Measurements from ENCODE around the gene SLA2.
"Not testable (repeated sequence)": the region's sequence is repeated elsewhere in the genome, so short reads cannot be mapped to it uniquely, and the experiment has no call there.

SLA2 gene

GRCh38 chr20:36645353-36645752 lies 643 bp downstream of the SLA2 start:
- DNase-seq (ENCODE audit: low read depth, low spot score) = no peak

GRCh38 chr20:36644706-36645095 lies 1.3 kb downstream of the SLA2 start:
- DNase-seq (ENCODE audit: low read depth, low spot score) = no peak

- DNase-seq (ENCODE audit: low read depth, low spot score) = no peak
Measured at GRCh38 chr20:36644032-36644705, 1.8 kb downstream of the SLA2 start.

GRCh38 chr20:36642136-36642535 lies 3.9 kb downstream of the SLA2 start:
- DNase-seq (ENCODE audit: low read depth, low spot score) = no peak

DNA sequence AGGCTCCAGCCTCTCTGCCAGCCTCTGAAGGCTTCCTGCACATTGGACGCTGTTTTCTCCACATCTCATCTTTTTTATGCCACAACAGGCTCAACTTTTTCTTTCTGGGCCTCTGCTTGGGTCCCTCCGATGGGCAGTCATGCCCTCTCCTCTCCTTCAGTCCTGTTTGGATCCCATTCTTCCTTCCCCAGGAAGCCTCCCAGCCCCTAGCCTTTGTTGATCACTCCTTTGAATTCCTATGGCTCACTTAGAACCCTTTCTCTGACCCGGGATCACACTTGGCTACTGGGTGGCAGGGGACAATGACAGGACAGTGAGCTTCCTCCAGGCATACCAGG lies 4.5 kb downstream of the SLA2 start:
- DNase-seq (ENCODE audit: low read depth, low spot score) = no peak

DNA sequence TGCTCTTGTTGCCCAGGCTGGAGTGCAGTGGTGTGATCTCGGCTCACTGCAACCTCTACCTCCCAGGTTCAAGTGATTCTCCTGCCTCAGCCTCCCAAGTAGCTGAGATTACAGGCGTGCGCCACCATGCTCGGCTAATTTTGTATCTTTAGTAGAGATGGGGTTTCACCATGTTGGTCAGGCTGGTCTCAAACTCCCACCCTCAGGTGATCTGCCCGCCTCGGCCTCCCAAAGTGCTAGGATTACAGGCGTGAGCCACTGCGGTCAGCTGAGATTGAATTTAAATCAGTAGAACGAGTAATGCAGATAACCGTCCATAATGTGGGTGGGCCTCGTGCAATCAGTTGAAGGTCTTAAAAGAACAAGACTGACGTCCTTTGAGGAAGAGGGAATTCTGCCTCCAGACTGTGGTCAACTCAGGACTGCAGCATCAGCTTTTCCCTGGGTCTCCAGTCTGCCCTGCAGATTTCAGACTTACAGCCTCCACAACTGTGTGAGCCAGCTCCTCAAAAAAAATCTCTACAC lies 7.1 kb downstream of the SLA2 start:
- DNase-seq (ENCODE audit: low read depth, low spot score) = not testable (repeated sequence)

DNA sequence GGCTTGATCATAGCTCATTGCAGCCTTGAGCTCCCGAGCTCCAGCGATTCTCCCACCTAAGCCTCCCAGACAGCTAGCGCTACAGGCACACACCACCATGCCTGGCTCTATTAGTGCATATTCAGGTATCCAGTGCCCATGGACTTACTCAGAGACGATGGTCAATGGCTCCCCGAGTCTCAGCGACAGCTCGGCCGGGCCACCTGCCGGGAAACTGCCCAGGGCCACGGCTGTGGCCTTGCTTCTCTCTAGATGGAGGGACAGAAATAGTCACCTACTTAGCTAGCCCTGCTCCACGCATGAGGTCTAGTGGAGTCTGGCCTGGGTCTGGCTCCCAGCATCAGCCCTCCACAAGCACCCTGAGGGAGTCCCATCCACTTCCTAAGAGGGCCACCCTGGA lies 11.7 kb downstream of the SLA2 start:
- no peak for DNase-seq (ENCODE audit: low read depth, low spot score)

- no peak for DNase-seq (ENCODE audit: low read depth, low spot score)
Measured at GRCh38 chr20:36633285-36633772, 12.7 kb downstream of the SLA2 start.

DNA sequence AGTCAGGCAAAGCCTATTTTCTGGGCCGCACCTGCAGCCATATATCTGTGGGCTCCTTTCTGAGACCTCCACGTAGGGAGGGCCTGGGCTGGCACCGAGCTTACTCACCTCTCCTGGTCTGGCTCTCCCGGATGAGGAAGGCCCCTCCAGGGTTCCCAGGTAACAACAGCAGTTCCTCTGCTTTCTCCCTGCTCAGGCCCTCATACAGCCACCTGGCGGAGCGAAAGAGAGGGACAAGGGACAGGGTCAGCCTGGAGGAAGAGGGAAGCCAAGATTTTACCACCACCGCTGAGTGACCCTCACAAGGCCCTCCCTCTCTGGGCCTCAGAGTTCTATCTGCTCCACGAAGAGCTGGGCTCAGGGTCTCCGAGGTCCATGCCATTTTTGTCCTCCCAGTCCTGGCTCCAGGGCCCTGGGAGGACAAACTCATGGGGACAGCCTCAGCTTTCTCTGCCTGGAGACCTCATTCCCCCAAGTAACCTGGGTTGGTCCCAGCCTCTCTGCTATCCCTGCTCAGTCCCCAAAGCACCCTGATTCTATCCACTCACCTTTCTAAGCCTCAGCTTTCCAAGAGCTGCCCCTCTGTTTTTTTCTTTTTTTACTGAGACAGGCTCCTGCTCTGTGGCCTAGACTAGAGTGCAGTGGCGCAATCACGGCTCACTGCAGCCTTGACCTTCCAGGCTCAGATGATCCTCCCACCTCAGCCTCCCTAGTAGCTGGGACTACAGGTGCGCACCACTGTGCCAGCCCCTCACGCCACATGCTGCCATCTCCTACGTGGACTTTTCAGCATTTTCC lies 13.3 kb downstream of the SLA2 start:
- peak; percentile 69 for DNase-seq (ENCODE audit: low read depth, low spot score)

GRCh38 chr20:36632147-36632486 lies 13.9 kb downstream of the SLA2 start:
- no peak for DNase-seq (ENCODE audit: low read depth, low spot score)

- DNase-seq (ENCODE audit: low read depth, low spot score) = no peak
Measured at GRCh38 chr20:36631646-36632045, 14.3 kb downstream of the SLA2 start.

DNA sequence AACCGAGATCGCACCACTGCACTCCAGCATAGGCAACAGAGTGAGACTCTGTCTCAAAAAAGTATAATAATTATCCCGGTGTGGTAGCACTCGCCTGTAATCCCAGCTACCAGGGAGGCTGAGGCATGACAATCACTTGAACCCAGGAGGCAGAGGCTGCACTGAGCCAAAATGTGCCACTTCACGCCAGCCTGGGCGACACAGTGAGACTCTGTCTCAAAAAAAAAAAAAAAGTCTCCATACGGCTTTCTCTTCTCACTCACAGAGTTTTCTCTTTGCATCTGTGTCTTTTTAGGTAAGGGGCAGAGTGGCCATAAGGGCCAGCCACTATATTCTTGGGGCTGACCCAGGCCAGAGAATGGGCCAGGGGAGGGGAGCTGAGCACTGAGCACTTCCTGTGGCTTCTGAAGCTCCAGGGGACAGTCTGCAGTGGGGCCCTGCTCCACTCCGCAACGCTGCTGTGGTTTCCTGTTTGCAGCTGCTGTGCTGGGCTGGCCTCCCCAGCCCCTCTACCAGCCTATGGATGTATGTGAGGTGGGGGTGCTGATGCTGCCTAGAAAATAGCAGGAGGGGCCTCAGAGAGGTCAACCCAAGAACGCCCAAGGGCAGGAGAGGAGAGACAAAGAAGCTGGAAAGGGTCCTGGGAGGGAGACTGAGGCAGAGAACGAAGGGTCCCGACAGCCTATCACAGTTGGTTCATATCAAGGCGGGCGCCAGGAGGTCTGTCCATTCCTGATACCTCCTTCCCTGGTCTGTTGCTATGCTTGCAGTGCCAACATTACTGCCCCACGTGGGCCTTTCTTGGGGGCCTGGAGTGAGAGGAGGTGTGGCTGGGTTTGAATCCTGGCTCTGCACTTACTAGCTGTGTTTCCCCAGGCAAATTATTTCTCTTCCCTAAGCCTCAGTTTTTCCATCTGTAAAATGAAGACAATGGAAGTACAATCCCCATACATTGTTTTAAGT lies 16.0 kb downstream of the SLA2 start:
- DNase-seq (ENCODE audit: low read depth, low spot score) = no peak

DNA sequence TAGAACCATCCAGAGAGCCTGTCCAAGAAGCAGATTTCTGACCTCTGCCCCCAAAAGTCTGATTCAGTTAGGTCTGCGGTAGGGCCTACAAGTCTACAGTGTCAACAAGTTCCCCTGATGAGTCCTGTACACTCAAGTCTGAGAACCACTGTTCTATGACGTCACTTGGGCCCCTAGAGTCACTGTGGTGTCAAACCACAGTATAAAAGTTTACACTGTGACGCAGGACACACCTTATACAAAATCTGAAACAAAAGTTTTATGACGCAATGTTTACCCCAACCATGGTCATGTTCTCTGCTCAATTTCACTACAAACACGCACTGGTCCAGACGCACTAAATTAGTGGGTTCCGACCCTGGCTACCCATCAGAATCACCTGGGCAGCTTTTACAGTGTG lies 17.9 kb downstream of the SLA2 start:
- DNase-seq (ENCODE audit: low read depth, low spot score) = no peak

- DNase-seq (ENCODE audit: low read depth, low spot score) = no peak
Measured at GRCh38 chr20:36624944-36625324, 21.1 kb downstream of the SLA2 start.

- DNase-seq (ENCODE audit: low read depth, low spot score) = peak; percentile 67
Measured at GRCh38 chr20:36624068-36624943, 21.7 kb downstream of the SLA2 start.

GRCh38 chr20:36623444-36623843 lies 22.6 kb downstream of the SLA2 start:
- DNase-seq (ENCODE audit: low read depth, low spot score) = no peak

- DNase-seq (ENCODE audit: low read depth, low spot score) = no peak
Measured at GRCh38 chr20:36620917-36621316, 25.1 kb downstream of the SLA2 start.

DNA sequence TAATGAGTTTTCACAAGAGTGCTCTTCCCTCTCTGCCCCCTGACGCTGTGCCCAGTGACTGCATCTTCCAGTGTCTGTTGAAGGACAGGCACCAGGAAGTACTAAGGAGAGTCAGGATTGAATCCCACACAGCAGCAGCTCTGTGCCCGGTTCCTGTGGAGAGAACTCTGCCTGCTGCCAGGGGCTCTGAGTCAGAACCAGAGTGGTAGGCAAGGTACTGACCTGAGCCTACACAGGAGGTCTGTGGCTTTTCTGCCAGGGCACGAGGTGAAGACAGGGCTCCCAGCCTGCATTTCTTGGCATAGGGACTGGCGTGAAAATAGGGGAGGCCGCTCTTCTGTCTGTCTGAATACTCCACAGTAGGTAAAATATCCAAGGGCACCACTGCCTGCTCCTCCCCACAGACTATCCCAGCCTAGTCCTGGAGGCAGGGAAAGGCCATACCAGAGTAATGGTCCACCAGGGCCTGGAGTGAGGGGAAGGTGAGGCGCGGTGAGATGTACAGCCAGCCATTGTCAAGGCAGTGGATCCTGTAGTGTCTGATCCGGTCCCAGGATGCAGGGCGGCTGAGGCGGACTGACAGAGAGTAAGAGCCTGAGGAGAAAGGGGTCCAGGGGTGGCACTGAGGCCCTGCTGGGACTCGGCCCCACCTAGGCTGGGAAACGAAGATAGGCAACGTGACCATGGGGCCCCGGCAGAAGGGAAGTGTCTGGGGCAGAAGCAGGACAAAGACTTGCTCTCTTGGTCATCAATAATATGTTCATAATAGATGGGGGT lies 31.0 kb downstream of the SLA2 start:
- DNase-seq (ENCODE audit: low read depth, low spot score) = no peak

GRCh38 chr20:36613974-36614373 lies 32.0 kb downstream of the SLA2 start:
- DNase-seq (ENCODE audit: low read depth, low spot score) = no peak

DNA sequence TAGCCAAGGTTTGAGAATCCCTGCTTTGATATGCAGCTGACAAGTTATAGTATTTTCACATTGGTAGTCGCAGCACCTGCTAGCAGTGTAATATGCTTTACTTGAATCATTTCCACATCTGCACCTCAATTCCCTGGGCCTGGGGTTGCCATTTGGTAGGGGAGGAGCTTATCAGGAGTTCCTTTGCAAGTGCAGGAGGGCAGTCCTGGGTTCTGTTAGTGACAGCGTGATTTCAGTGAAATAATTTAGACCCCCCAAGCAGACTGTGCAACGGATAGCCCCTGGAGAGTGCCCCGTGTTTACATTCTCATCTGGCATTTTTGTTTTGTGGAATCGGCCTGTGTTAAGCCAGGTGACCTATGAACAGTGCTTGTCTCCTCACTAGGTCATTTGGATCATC lies 34.4 kb downstream of the SLA2 start:
- DNase-seq (ENCODE audit: low read depth, low spot score) = no peak
